HG03457 (cell line): Measurements from ENCODE around the gene PPP4R1.
A peak's percentile ranks its signal among the peaks of the same experiment; 100 is the strongest.
"Not testable (repeated sequence)": the region's sequence is repeated elsewhere in the genome, so short reads cannot be mapped to it uniquely, and the experiment has no call there.

ENCODE experiments used
- ATAC-seq: cut with Tn5 transposase; IDR thresholded peaks from one replicate; pipeline ENCODE4 v1.9.1; 2021; ENCODE audit warnings: moderate number of reproducible peaks; ENCODE audit not compliant: unreplicated experiment

PPP4R1 gene

DNA sequence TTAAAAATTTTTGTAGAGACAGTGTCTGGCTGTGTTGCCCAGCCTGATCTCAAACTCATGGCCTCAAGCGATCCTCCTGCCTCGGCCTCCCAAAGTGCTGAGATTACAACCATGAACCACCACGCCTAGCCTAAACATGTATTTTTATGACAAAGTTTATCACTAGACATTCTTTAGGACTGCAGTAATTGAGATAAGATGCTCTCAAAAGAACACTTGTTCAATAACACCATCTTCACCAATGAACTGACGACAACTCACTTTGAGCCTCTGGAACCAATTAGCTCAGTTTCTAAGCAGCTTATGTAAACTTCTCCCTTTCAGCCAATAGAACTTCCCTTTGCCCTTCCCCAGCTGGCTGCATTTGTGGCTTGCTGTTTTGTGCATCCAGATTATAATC lies 15.3 kb upstream of the PPP4R1 start:
- no peak for ATAC-seq

DNA sequence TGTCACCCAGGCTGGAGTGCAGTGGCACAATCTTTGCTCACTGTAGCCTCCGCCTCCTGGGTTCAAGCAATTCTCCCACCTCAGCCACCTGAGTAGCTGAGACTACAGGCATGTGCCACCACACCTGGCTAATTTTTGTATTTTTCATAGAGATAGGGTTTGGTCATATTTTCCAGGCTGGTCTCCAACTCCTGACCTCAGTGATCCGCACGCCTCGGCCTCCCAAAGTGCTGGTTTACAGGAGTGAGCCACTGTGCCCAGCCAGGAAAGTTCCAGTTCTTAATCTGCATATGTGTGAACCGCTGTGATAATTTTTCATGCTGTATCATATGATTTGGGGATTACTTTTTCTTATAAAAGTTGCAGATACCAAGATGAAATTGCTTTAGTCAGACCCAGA lies 14.6 kb upstream of the PPP4R1 start:
- no peak for ATAC-seq

DNA sequence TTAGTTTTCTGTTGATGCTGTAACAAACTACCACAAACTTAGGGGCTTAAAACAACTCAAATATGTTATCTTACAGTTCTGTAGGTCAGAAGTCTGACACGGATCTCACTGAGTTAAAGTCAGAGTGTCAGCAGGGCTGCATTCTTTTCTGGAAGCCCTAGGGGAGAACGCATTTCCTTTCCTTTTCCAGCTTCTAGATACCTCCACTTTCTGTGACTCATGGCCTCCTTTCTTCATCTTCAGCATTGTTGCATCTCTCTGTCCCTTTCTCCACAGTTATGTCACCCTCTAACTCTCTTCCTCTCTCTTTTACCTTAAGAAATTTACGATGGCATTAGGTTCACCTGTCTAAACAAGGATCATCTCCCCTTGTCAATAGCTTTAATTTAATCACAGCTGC lies 13.3 kb upstream of the PPP4R1 start:
- no peak for ATAC-seq

DNA sequence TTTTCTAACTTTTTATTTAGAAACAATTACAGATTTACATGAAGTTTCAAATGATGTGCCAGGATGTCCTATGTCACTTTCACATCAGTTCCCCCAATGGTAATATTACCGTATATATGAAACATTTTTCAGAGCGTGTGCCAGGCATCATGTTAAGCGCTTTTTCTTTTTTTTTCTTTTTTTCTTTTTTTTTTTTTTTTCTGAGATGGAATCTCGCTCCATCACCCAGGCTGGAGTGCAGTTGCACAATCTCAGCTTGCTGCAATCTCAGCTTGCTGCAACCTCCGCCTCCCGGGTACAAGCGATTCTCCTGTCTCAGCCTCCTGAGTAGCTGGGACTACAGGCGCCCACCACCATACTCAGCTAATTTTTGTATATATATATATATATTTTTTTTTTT lies 5.6 kb upstream of the PPP4R1 start:
- no peak for ATAC-seq

DNA sequence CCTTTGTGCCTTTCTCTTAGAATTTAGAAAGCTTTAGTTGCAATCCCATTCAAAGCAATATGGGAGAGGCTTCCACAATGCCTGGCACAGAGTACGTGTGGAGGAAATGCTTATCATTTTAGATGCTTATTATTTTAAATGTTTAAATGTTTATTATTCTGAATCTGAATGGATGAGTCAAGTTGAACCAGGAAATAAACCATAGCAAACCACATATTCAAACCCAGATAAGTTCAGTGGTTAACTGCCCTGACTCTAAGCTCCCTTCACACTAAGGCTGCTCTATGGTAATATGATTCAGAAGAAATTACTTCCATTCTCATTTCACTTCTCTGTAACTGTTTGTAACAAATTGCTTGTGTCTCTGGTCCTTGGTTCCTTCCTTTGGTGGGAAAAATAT lies 5.2 kb upstream of the PPP4R1 start:
- ATAC-seq, result no peak

DNA sequence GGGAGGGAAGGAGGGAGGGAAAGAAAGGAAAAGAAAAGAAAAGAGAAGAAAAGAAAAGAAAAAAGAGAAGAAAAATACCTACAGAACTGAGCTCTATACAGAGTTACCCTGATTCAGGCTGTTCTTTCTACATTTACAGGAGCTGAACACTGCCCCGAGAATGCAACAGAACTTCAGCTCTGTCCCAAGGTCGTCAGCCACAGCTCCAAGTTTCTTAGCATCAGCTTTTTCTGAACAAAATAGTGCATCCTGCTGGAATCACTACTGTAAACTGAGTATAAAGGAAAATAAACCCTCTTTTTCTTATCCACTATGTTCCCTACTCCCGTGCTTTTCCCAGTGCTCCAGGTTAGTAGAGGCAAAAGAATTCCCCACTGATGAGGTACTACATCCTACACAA lies 4.7 kb upstream of the PPP4R1 start:
- ATAC-seq, result no peak

DNA sequence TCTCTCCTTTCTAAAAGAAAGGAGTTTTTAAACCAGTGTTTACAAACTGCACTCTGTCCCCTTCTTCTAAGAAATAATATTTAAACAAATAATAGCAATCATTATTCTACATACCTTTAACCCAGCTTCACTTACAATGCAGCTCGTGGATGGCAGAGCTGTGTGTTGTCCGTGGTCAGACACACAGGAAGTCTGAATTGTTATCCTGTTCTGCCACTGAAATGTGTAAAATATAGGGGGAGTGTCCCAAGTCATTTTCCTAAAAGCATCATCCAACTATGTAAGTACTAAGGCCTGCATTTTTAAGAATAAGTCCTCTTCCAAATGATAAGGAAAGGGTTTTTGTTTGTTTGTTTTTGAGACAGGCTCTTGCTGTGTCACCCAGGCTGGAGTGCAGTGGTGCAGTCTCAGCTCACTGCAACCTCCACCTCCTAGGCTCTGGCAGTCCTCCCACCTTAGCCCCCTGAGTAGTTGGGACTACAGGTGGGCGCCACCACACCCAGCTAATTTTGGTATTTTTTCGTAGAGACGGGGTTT lies 2.7 kb upstream of the PPP4R1 start:
- no peak for ATAC-seq

DNA sequence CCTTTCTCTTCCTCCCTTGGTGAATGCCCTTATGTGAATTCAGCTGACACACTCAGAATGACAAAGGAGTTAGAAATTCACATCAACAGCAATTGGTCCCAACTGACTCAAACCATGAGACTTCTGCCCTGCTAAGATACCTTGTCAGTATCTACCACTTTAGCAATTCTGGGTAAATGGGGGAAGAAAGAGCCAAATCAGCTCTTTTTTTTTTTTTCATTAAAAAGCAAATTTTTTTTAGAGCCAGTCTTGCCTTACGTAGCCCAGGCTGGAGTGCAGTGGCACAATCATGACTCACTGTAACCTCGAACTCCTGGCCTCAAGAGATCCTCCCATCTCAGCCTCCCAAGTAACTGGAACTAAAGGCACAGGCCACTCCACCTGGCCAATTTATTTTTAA lies 1.7 kb upstream of the PPP4R1 start:
- ATAC-seq, result no peak

DNA sequence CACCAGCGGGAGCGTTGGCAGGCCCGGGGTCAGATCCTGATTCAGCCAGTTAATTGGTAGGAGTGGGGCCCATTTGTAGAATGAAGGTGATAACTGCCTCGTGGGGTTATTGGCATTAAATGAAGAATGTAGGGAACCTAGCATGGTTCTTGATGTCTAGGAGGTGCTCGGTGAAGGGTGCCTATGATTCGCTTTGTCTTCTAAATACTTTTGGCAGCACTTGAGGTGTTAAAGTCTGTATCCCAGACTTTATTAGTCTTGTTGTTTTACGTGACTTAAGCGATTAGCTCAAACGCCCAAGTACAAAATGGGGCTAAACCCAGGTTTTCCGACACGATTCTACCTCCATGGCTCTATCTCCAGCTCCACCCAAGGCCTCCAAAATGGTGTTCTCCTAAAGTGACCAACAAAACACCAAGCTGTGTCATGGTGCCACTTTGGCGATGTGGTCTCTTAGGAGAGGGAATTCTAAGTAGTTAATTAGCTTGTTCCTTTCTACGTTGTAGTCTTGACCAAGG lies 980 bp upstream of the PPP4R1 start:
- ATAC-seq, result no peak

DNA sequence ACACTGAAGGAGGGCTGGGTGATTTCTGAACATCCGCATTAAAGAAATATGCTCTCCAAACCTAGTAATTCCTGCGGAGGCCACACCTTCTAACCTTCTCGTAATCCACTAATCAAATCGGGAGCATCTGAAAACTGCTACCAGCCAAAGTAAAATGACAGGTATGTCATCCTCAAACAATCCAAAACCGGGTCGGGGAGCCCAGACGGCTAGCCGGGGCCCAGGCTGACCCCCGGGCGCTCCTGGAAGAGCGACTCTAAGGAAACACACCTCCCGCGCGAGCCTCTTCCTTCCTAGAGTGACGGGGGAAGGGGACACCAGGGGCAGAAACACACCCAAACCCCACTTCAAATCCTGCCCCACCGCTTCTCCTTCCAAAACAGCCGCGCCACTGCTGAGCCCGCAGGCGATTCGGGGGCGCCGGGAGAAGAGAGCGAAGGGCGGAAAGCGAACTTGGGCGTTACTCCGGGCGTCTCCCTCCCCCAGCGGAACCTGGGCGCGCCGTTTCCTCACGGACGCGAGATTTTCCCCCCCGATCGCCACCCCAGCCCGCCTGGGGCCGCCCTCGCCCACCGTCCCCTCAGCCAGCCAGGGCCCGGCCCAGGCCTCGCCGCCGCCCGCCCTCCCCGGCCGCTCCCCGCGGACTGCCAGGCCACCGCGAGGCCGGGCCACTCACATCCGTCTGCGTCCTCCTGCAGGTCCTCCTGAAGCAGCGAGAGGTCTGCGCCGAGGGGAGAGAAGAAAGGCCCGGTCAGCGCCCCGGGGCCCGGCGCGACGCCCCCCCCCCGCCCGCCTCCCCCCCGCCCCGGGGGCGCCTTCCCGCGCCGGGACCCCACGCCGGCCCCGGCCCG lies 584 bp downstream of the PPP4R1 start:
- ATAC-seq, result peak; percentile 36

DNA sequence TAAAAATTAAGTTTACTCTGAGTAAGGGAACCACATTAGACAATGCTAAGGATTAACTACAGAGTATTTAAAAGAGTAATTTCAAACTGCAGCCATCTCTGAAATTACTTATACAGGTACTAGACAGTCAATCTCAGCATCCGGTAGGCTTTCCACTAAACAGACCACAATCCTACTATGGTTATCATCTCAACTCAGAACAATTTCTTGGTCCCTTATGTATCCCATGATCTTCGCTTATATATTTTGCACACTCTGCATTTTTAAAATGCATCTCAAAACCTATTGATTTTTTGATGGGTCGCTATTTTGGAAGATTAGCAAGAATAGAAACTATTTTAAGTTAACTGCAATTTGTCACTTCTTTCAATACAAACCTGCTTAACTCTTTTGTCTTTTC lies 1.4 kb downstream of the PPP4R1 start:
- ATAC-seq, result no peak

DNA sequence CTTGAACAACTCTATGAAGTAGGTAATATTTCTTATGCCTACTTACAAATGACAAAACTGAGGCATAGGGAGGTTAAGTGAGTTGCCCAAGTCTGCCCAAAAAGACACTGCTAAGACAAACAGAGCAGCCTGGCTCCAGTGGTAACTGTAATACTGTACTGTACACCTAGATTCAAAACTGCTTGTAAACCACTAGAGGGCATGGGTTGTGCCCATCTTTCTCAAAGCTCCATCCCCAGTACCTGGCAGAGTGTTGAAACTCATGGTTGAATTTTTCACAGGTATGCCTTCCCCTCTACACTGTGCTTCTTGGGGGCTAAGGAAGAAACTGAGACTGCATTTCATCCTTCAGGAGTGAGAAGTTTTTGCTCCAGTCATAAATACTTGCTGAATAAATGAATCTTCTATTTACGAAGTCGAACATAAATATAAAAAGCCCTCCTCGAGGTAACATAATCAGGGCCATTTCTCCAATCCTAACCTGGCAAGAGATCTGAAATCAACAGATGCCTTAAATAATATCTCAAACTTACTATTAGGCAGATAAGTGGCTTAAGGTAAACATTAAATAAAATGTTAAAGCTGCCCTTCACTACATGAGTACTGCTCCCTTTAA lies 2.0 kb downstream of the PPP4R1 start:
- no peak for ATAC-seq

DNA sequence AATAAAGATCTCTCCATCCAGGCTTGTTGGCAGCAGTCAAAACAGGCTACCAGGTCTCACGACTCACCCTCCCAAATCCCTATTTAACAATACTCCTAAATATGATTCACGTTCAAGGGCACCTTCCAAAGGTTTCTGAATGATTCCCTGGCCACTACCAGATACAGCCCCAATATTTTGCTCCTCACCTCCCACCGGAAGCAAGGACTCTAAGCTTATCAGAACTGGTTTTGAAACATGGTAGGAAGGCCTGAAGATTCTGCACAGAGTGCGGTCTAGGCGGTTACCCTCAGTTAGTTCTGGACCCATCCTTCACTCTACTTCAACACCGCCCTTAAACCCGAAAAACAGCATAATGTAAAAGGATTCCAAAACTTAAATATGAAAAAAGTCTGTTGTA lies 5.2 kb downstream of the PPP4R1 start:
- ATAC-seq, result no peak

DNA sequence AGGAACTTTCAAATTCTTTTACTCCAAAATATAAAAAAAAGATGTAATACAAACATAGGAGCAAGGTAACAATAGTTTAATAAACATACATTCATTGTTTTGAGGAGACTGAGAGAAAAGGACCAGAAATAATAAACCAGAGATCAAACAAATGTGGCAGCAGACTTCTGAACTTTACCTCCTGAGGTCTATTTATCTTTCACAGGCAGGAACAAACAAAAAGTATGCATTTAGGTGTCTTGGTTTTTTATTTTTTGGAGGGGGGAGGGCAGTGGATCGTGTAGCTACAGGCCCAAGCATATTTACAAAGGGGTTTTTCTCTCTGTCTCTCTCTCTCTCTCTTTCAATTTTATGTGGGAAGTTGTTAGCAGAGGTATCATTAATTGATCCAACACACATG lies 5.6 kb downstream of the PPP4R1 start:
- no peak for ATAC-seq

DNA sequence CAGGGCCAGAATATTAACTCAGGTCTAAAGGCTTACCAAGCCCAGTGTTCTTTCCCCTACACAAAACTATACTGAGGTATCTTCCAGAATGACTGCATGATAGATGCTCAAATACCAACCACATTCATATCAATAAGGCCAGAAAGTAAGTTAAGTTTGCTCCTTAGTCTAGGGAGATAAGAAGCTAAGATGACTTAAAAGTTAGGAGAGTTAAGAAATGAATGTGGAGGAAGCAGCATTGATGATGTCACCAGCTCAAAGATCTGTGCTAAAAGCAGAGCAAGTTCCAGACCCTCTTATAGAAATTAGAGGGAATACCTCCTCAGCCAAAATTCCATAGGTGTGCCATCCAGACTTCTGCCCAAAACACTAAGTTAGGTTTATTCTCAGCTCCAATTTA lies 6.1 kb downstream of the PPP4R1 start:
- no peak for ATAC-seq

DNA sequence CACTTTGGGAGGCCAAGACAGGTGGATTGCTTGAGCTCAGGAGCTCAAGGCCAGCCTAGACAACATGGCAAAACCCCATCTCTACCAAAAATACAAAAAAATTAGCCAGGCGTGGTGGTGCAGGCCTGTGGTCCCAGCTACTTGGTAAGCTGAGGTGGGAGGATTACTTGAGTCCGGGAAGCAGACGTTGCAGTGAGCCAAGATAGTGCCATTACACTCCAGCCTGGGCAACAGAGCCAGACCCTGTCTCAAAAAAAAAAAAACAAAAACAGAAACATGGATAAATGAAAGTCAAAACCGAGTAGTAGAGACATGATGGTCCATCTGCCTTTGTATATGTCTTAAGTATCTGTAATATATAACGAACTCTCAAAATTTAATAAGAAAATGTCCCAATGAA lies 7.2 kb downstream of the PPP4R1 start:
- not testable (repeated sequence) for ATAC-seq

DNA sequence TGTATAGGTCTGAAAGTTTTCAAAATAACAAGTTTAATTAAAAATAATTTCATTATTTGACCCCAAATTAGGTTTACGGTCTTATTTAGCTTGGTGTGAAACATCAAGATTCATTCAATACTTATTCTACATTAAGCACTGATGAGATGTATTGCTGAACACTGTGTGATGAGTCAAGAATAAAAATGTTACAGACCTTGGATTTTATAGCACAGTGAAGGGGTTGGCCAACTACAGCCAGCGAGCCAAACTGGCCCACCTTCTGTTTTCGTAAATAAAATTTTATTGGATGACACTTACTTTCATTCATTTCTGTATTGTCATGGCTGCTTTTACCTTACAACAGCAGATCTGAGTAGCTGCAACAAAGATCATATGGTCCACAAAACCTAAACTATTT lies 8.3 kb downstream of the PPP4R1 start:
- ATAC-seq, result no peak

DNA sequence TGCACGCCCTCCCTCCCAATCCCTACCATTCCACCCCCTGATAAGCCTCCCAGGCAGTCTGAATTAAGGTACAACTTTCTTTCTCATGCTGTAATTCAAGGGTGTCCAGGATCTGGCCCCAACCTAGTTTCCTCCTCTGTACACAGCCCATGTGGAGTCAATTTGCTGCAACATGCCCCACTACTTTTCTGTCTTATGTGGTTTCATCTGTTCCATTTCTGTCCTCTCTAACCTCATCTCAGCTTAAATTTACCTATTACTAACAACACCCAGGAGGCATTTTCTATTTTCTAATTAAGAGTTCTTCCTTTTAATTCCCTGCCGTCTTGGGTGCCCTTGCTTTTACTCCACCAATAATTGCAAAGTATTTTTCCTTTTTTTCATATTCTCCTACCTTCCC lies 10.0 kb downstream of the PPP4R1 start:
- ATAC-seq, result no peak

DNA sequence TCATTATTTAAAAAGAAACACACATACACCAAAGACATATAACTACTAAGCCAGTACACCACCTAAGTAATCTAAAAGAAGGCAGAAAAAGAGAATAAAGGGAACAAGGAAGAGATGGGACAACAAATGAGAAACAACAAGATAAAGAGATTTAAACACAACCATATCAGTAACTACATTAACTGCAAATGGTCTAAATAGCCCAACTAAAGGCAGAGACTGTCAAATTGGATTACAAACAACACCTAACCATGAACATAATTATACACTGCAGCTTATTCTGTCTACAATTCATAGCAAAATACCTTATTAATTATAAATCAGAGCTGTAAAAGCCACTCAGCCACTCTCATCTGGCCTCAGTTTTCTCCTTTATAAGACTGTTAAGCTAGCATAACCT lies 15.0 kb downstream of the PPP4R1 start:
- no peak for ATAC-seq

DNA sequence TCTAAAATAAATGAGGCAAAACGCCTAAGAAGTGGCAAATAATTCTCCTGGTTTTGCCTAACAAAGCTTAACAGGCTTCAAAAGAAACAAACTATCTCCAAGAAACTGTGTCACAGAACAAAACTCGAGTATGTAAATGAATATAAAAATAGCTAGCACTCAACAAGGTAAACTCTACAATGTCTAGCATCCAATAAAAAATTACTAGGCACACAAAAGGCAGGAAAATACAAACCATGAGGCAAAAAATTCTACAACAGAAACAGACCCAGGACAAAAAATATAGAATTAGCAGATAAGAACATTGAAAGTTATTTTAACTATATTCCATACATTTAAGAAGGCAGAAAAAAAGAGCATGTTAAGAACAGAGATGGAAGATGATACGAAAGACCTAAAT lies 16.8 kb downstream of the PPP4R1 start:
- no peak for ATAC-seq

DNA sequence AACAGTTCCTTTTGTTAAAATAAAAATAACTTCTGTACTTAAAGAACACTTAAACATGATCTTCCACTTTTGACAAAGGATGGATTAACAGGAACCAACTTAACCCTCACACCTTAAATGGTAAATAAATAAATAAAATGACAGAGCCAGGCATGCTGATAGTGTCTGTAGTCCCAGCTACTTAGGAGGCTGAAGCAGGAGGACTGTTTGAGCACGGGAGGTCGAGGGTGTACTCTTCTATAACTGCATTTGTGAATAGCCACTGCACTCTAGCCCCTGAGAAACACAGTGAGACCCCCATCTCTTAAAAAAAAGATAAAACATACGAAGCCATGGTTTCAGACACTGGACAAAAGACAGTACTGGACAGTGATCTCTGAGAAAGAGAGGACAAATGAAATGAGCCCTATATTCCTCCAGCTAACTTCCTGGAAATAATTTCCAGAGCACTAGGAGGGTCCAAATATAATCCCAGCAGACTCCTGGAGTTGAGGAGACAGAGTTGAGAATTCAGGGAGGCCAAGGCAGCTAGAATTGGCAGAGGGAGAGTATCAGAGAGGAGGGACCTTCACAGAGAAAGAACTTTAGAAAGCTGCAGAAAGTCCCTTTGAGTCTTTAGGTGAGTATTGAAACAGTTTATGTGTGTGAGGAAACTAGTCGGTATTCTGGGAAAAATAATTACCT lies 17.4 kb downstream of the PPP4R1 start:
- no peak for ATAC-seq

DNA sequence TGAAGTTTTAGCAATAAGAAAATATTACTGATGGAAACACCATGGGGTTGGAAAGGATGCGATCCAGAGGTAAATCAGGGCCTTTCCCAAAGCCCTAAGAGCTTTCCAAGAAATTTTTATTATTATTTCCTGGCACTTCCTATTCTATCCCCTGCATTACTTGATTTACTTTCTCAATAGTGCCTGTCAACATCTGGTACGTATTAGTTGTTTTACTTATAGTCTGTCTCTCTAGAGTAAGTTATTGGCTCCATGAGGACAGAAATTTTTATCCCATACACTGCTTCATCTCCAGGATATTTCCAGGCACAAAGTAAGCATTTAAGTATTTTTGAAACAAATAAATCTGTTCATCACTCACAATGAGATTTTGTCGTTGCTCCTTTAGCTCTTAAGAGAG lies 18.1 kb downstream of the PPP4R1 start:
- ATAC-seq, result no peak
